GM21528 (cell line): ENCODE data around the gene ORC2.

Source experiments
- ATAC-seq: cut with Tn5 transposase; IDR thresholded peaks from one replicate; pipeline ENCODE4 v1.9.1; 2021; ENCODE audit warnings: mild to moderate bottlenecking, moderate library complexity; ENCODE audit not compliant: unreplicated experiment, low FRiP score

Gene ORC2

GRCh38 chr2:200862532-200863000 lies 100.9 kb downstream of the ORC2 start:
- ATAC-seq = no peak

- ATAC-seq = no peak
Observed at GRCh38 chr2:200861617-200862155, 101.8 kb downstream of the ORC2 start.

GRCh38 chr2:200860092-200860795 lies 103.2 kb downstream of the ORC2 start:
- no peak for ATAC-seq
